ENCODE measurements around the gene ALDH1L2.

DNA sequence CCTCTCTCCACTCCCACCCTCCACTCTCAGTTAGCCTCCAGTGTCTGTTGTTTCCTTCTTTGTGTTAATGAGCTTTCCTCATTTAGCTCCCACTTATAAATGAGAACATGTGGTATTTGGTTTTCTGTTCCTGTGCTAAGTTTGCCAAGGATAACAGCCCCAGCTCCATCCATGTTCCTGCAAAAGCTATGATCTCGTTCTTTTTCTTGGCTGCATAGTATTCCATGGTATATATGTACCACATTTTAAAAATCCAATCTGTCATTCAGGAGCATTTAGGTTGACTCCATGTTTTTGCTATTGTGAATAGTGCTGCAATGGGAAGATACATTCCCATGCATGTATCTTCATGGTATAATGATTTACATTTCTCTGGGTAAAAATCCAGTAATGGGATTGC, 20.5 kb upstream of the ALDH1L2 start:
- TF ChIP-seq, protein P1, sequence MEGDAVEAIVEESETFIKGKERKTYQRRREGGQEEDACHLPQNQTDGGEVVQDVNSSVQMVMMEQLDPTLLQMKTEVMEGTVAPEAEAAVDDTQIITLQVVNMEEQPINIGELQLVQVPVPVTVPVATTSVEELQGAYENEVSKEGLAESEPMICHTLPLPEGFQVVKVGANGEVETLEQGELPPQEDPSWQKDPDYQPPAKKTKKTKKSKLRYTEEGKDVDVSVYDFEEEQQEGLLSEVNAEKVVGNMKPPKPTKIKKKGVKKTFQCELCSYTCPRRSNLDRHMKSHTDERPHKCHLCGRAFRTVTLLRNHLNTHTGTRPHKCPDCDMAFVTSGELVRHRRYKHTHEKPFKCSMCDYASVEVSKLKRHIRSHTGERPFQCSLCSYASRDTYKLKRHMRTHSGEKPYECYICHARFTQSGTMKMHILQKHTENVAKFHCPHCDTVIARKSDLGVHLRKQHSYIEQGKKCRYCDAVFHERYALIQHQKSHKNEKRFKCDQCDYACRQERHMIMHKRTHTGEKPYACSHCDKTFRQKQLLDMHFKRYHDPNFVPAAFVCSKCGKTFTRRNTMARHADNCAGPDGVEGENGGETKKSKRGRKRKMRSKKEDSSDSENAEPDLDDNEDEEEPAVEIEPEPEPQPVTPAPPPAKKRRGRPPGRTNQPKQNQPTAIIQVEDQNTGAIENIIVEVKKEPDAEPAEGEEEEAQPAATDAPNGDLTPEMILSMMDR (conservative IDR thresholded peaks at IDR 0.05; ENCODE audit: low read depth, low read length): no peak
- TF ChIP-seq EZH2 (IDR thresholded peaks at IDR 0.05; ENCODE audit: low read length, unreplicated experiment): no peak
- no peak for TF ChIP-seq EZH2phosphoT487 (IDR thresholded peaks at IDR 0.05; ENCODE audit: borderline replicate concordance, low read length)
